ENCODE data around the gene ADAMTS15. TPM values are rescaled to one million over a fixed set of nuclear protein-coding genes. Genes with fewer than 3 reads are reported as not detected.

ADAMTS15 gene
- total and polyA plus RNA-seq, 2 donors (not counting 1 experiment from before 2014, with no cell fraction given) = not detected

GRCh38 chr11:130471731-130472433 is 23.4 kb downstream of the ADAMTS15 start:
- Histone ChIP-seq H3K27me3 (replicated peaks in 1 of 4; ENCODE audit: control extremely low read depth in 1 of 4, control insufficient read depth in 3 of 4, insufficient read depth in 4 of 4, low read length in 3 of 4) (no peaks in the 10 kb centered on the region), H3K4me2 (replicated peaks; ENCODE audit: low read depth, low read length, poor library complexity, severe bottlenecking) (no peak overlapping the region), H4K20me1 (ENCODE audit: control insufficient read depth, insufficient read depth, low read length, poor library complexity, severe bottlenecking) (no peaks in the 10 kb centered on the region), H3K9ac (ENCODE audit: low read length) (no peak overlapping the region), H3K79me2 (ENCODE audit: control insufficient read depth, insufficient read depth, low read length) (no peaks in the 10 kb centered on the region), H2AFZ (ENCODE audit: insufficient read depth, low read depth, low read length, poor library complexity, severe bottlenecking) (no peak overlapping the region), H3K4me1 (ENCODE audit: control insufficient read depth in 2 of 2, insufficient read depth in 2 of 2, low read length in 2 of 2) (no peaks in the 10 kb centered on the region), H3K9me3 (ENCODE audit: control extremely low read depth in 1 of 3, control insufficient read depth in 2 of 3, insufficient read depth in 1 of 3, low read length in 2 of 3) (no peaks in the 10 kb centered on the region), H3K36me3 (replicated peaks in 1 of 2; ENCODE audit: control extremely low read depth in 1 of 2, control insufficient read depth in 1 of 2, extremely low read depth in 1 of 2, insufficient read depth in 2 of 2, low read length in 1 of 2) (no peaks in the 10 kb centered on the region), H3K4me3 (ENCODE audit: control extremely low read depth in 1 of 5, extremely low read depth in 1 of 5, insufficient read depth in 1 of 5, low read depth in 2 of 5, low read length in 4 of 5) (no peak overlapping the region), H3K27ac (ENCODE audit: low read length in 2 of 2) (no peak overlapping the region)
- ChIA-PET CTCF (no interaction called here), POLR2A (no interaction called here)
- no peaks in the 10 kb centered on the region for H3K9me3 Mint-ChIP-seq (ENCODE audit: insufficient read depth)
- peaks cover 4% of the 10 kb centered on the region for H3K27me3 Mint-ChIP-seq
- H3K4me1 Mint-ChIP-seq = no peaks in the 10 kb centered on the region
- DNase-seq = no peak
- intact Hi-C loops (cut with micrococcal nuclease) = no loop called here
- no peak overlapping the region for H3K4me3 Mint-ChIP-seq
- ATAC-seq (ENCODE audit: low read depth) = no peak
- 85% methylated on average over 11 of the region's 11 CpGs for WGBS (ENCODE audit: insufficient coverage)
- no peak overlapping the region for H3K27ac Mint-ChIP-seq
- TF ChIP-seq CTCF (IDR thresholded peaks at IDR 0.05) (no peak), EZH2 (IDR thresholded peaks at IDR 0.05; ENCODE audit: borderline replicate concordance, insufficient read depth, low read depth, low read length, poor library complexity, severe bottlenecking) (no peak)

GRCh38 chr11:130472434-130472961 is 24.1 kb downstream of the ADAMTS15 start:
- Histone ChIP-seq H3K9me3 (ENCODE audit: control extremely low read depth in 1 of 3, control insufficient read depth in 2 of 3, insufficient read depth in 1 of 3, low read length in 2 of 3) (no peaks in the 10 kb centered on the region), H3K27me3 (replicated peaks in 1 of 4; ENCODE audit: control extremely low read depth in 1 of 4, control insufficient read depth in 3 of 4, insufficient read depth in 4 of 4, low read length in 3 of 4) (no peaks in the 10 kb centered on the region), H3K36me3 (replicated peaks in 1 of 2; ENCODE audit: control extremely low read depth in 1 of 2, control insufficient read depth in 1 of 2, extremely low read depth in 1 of 2, insufficient read depth in 2 of 2, low read length in 1 of 2) (no peaks in the 10 kb centered on the region), H3K9ac (ENCODE audit: low read length) (no peak overlapping the region), H3K27ac (ENCODE audit: low read length in 2 of 2) (no peak overlapping the region), H3K4me2 (replicated peaks; ENCODE audit: low read depth, low read length, poor library complexity, severe bottlenecking) (no peak overlapping the region), H3K4me1 (ENCODE audit: control insufficient read depth in 2 of 2, insufficient read depth in 2 of 2, low read length in 2 of 2) (no peaks in the 10 kb centered on the region), H3K79me2 (ENCODE audit: control insufficient read depth, insufficient read depth, low read length) (no peaks in the 10 kb centered on the region), H3K4me3 (ENCODE audit: control extremely low read depth in 1 of 5, extremely low read depth in 1 of 5, insufficient read depth in 1 of 5, low read depth in 2 of 5, low read length in 4 of 5) (no peak overlapping the region), H2AFZ (ENCODE audit: insufficient read depth, low read depth, low read length, poor library complexity, severe bottlenecking) (no peak overlapping the region), H4K20me1 (ENCODE audit: control insufficient read depth, insufficient read depth, low read length, poor library complexity, severe bottlenecking) (no peaks in the 10 kb centered on the region)
- no peak for ATAC-seq (ENCODE audit: low read depth)
- no peak overlapping the region for H3K4me3 Mint-ChIP-seq
- H3K9me3 Mint-ChIP-seq (ENCODE audit: insufficient read depth) = no peaks in the 10 kb centered on the region
- no peaks in the 10 kb centered on the region for H3K4me1 Mint-ChIP-seq
- intact Hi-C loops (cut with micrococcal nuclease) = no loop called here
- no peak overlapping the region for H3K27ac Mint-ChIP-seq
- TF ChIP-seq CTCF (IDR thresholded peaks at IDR 0.05) (no peak), EZH2 (IDR thresholded peaks at IDR 0.05; ENCODE audit: borderline replicate concordance, insufficient read depth, low read depth, low read length, poor library complexity, severe bottlenecking) (no peak)
- 93% methylated on average over 4 of the region's 7 CpGs for WGBS (ENCODE audit: insufficient coverage)
- no peak for DNase-seq
- peaks cover 8% of the 10 kb centered on the region for H3K27me3 Mint-ChIP-seq
- ChIA-PET CTCF (no interaction called here), POLR2A (no interaction called here)

All from B cell (primary cell).